Fibroblast of villous mesenchyme (primary cell): ENCODE data around the gene TVP23A. TPM values are rescaled to one million over a fixed set of nuclear protein-coding genes. Genes with fewer than 3 reads are reported as not detected.

ENCODE experiments used
- DNase-seq: peaks from one replicate; pipeline ENCODE4 v3.0.0-alpha.2; 2010; ENCODE audit warnings: low read depth
- H3K4me3 ChIP-seq: 2 replicates; pipeline ENCODE4 v1.5.1; 2011; ENCODE audit warnings: low read depth, mild to moderate bottlenecking, low read length
- CTCF ChIP-seq: IDR thresholded peaks from 2 replicates; pipeline ENCODE4 v1.5.1; 2012; ENCODE audit warnings: low read depth, mild to moderate bottlenecking, low read length; ENCODE audit not compliant: insufficient read depth
- total RNA-seq: library from RNA; depleted of rRNA; stranded (reverse); fragments of >200 nt; gene quantifications from 2 replicates; pipeline ENCODE4 v1.2.3, GENCODE V29; 2012

TVP23A gene
- total RNA-seq, 1 donor = not detected

GRCh38 chr16:10849736-10850477 lies 31.3 kb upstream of the TVP23A start:
- H3K4me3 ChIP-seq = no peak overlapping the region
- TF ChIP-seq CTCF = no peak

GRCh38 chr16:10847176-10847575 lies 28.6 kb upstream of the TVP23A start:
- no peak for DNase-seq
- no peak for TF ChIP-seq CTCF
- no peak overlapping the region for H3K4me3 ChIP-seq

More at GRCh38 chr16:10849736-10850477, 31.3 kb upstream of the TVP23A start:
- no peak for DNase-seq

GRCh38 chr16:10846213-10846998 lies 27.8 kb upstream of the TVP23A start:
- no peak for DNase-seq
- H3K4me3 ChIP-seq = no peak overlapping the region
- no peak for TF ChIP-seq CTCF

- H3K4me3 ChIP-seq = no peak overlapping the region
- DNase-seq = no peak
- TF ChIP-seq CTCF = no peak
These were observed 22.1 kb upstream of the TVP23A start for GRCh38 chr16:10840703-10841102.

- TF ChIP-seq CTCF = no peak
- no peak overlapping the region for H3K4me3 ChIP-seq
- DNase-seq = no peak
These were observed 20.7 kb upstream of the TVP23A start for GRCh38 chr16:10839279-10839666.

GRCh38 chr16:10838621-10839278 lies 20.2 kb upstream of the TVP23A start:
- H3K4me3 ChIP-seq = no peak overlapping the region
- DNase-seq = no peak
- no peak for TF ChIP-seq CTCF
